ENCODE data around the gene S1PR2. TPM values are rescaled to one million over a fixed set of nuclear protein-coding genes. Genes with fewer than 3 reads are reported as not detected.

Gene S1PR2
- total RNA-seq, 3 donors from 2014 or later, result 6.1 to 18.4 (median 13.1) TPM

- Histone ChIP-seq H3K27me3 (no peaks in the 10 kb centered on the region), H3K36me3 (no peaks in the 10 kb centered on the region), H3K9me3 (no peaks in the 10 kb centered on the region), H3K4me3 (peak overlapping the region; percentile 22 to 61 (median 29)), H3K4me1 (peaks cover 7 to 9% of the 10 kb centered on the region in 2 donors), H3K27ac (peak overlapping the region; percentile 90 to 92)
- DNase-seq (ENCODE audit: low spot score in 2 of 2), result peak in 1 of 2 donors; percentile 78
- intact Hi-C loops (cut with DNase I; ENCODE audit: low total_unique reads), result no loop called here
- TF ChIP-seq POLR2AphosphoS5 (IDR thresholded peaks at IDR 0.05) (peak in 2 of 3 donors; percentile 15 to 31), CTCF (IDR thresholded peaks at IDR 0.05) (no peak)
Observed at GRCh38 chr19:10227026-10227971, 3.8 kb downstream of the S1PR2 start.

GRCh38 chr19:10226376-10227025 lies 4.6 kb downstream of the S1PR2 start:
- DNase-seq (ENCODE audit: low spot score in 2 of 2), result peak; percentile 54 to 62
- TF ChIP-seq CTCF (IDR thresholded peaks at IDR 0.05), result no peak
- TF ChIP-seq POLR2AphosphoS5 (IDR thresholded peaks at IDR 0.05), result peak; percentile 65 to 80 (median 75)
- TF ChIP-seq POLR2A (IDR thresholded peaks at IDR 0.05), result no peak
- H3K36me3 ChIP-seq, result no peaks in the 10 kb centered on the region
- intact Hi-C loops (cut with DNase I; ENCODE audit: low total_unique reads), result no loop called here
- H3K4me1 ChIP-seq, result peaks cover 7 to 9% of the 10 kb centered on the region in 2 donors
- H3K9me3 ChIP-seq, result no peaks in the 10 kb centered on the region
- H3K27me3 ChIP-seq, result no peaks in the 10 kb centered on the region
- peak overlapping the region; percentile 22 to 61 (median 29) for H3K4me3 ChIP-seq
- H3K27ac ChIP-seq, result peak overlapping the region; percentile 90 to 92

- peak overlapping the region; percentile 90 to 92 for H3K27ac ChIP-seq
- H3K36me3 ChIP-seq, result no peaks in the 10 kb centered on the region
- H3K4me1 ChIP-seq, result peaks cover 7 to 9% of the 10 kb centered on the region in 2 donors
- no peaks in the 10 kb centered on the region for H3K27me3 ChIP-seq
- DNase-seq (ENCODE audit: low spot score in 2 of 2), result no peak
- intact Hi-C loops (cut with DNase I; ENCODE audit: low total_unique reads), result no loop called here
- TF ChIP-seq CTCF (IDR thresholded peaks at IDR 0.05), result no peak
- TF ChIP-seq POLR2A (IDR thresholded peaks at IDR 0.05), result no peak
- no peak for TF ChIP-seq POLR2AphosphoS5 (IDR thresholded peaks at IDR 0.05)
- peak overlapping the region in 1 of 3 donors; percentile 61 for H3K4me3 ChIP-seq
- H3K9me3 ChIP-seq, result no peaks in the 10 kb centered on the region
Observed at GRCh38 chr19:10226021-10226375, 5.1 kb downstream of the S1PR2 start.

GRCh38 chr19:10224337-10224736 lies 6.8 kb downstream of the S1PR2 start:
- intact Hi-C loops (cut with DNase I; ENCODE audit: low total_unique reads), result no loop called here
- Histone ChIP-seq H3K4me1 (peaks cover under 1 to 7% of the 10 kb centered on the region in 2 donors), H3K27me3 (no peaks in the 10 kb centered on the region), H3K27ac (peak overlapping the region in 1 of 2 donors; percentile 25), H3K36me3 (no peaks in the 10 kb centered on the region), H3K9me3 (no peaks in the 10 kb centered on the region), H3K4me3 (no peak overlapping the region)
- TF ChIP-seq POLR2A (IDR thresholded peaks at IDR 0.05) (no peak), POLR2AphosphoS5 (IDR thresholded peaks at IDR 0.05) (no peak), CTCF (IDR thresholded peaks at IDR 0.05) (no peak)
- no peak for DNase-seq (ENCODE audit: low spot score in 2 of 2)

All from breast epithelium (tissue), 4 donors.